NCI-H748 (cell line): ENCODE measurements around the gene FBRSL1.
"Not testable (repeated sequence)": the region's sequence is repeated elsewhere in the genome, so short reads cannot be mapped to it uniquely, and the experiment has no call there.

Experiments used
- DNase-seq: peaks from one replicate; lab custom pipeline; 2025; ENCODE audit not compliant: unreplicated experiment; lab: John Stamatoyannopoulos, UW

FBRSL1 gene

DNA sequence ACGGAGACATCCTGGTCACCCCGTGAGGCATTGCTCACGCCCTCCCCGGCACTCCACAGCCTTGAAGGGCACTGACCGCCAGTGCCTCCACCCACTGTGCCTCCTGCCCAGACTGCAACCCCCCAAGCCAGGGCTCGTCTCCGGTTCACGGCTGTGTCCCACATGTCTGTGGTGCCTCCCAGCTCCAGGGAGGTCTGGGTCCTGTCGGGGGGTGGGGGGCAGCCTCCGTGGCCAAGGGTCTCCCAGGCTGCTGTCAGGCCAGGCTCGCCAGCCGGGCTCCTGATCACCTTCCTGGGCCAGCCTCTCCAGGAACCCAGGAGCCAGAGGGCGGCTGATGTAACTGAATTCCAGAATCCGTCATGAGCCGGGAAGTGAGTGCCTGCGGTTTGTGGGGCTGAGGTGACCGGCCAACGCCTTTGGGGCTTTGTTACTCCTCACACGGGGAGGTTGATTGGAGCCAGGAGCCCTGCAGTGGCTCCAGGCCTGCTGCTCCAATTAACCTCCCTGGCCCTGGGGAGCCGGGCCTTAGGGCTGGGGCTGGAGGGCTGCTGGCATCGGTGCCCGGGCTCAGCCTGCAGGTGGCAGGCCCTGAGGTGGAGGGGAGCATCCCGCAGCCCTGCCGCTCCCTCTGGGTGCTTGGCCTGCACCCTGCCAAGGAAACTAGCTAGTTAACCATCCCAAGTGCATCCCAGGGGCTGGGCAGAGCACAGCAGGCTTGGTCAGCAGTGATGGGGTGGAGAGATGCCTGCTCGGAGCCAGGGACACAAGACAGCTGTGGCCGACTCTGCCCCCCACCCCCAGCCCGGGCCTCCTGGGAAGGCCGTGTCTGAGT, 36.4 kb upstream of the FBRSL1 start:
- no peak for DNase-seq

DNA sequence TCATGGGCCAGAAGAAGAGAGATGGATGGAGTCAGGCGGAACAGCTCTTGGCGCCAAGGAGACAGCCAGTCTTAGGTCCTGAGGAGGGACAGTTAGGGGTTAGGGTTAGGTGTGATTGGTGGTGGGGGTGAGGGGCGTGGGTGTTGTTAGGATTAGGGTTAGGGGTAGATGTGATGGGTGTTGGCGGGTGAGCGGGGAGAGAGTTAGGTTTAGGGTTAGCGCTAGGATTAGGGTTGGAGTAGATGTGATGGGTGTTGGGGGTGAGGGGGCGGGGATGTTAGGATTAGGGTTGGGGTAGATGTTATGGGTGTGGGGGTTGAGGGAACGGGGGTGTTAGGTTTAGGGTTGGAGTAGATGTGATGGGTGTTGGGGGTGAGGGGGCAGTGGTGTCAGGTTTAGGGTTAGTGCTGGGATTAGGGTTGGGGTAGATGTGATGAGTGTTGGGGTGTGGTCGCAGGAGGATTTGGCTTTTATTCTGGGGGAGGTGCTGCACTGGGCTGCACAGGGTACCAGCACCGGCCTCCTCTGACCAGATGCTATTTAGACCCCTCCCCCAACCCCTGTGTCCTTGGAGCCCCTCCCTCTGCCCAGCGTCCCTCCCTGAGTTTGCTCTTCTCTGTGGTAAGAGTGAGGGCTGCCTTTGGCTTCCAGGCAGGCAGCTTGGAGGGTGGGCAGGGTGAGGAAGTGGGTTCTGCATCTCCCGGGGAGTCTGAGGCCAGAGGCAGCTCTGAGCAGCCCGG, 35.6 kb upstream of the FBRSL1 start:
- no peak for DNase-seq

DNA sequence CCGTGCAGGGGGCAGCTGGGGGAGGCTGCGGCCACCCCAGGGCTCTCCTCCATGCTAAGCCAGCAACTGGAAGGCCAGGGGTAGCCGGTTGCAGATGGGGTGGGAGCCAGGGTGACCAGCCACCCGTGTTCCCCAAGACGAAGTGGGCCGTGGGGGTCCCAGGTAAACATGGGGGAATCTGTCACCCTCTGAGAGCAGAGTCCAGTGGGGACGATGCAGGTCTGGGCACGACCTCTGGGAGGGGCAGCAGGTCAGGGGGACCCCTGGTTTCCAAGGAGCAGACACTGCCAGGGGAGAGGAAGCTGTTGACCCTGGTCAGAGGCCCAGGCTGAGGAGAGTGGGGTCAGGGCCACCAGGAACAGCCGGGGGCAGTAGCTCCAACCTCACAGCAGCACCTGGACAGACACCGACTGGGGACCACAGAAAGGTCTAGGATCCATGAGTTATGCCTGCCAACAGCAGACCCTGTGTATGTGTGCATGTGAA, 35.0 kb upstream of the FBRSL1 start:
- DNase-seq, result no peak

DNA sequence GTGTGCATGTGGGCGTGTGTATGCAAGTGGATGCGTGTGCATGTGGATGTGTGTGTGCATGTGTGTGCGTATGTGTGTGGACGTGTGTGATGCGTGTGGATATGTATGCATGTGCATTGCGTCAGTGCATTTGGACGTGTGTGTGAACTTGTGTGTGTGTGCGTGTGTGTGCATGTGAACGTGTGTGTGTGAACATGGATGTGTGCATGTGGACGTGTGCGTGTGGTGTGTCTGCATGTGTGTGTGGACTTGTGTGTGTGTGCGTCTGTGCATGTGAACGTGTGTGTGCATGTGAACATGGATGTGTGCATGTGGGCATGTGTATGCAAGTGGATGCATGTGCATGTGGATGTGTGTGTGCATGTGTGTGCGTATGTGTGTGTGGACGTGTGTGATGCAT, 34.4 kb upstream of the FBRSL1 start:
- no peak for DNase-seq

DNA sequence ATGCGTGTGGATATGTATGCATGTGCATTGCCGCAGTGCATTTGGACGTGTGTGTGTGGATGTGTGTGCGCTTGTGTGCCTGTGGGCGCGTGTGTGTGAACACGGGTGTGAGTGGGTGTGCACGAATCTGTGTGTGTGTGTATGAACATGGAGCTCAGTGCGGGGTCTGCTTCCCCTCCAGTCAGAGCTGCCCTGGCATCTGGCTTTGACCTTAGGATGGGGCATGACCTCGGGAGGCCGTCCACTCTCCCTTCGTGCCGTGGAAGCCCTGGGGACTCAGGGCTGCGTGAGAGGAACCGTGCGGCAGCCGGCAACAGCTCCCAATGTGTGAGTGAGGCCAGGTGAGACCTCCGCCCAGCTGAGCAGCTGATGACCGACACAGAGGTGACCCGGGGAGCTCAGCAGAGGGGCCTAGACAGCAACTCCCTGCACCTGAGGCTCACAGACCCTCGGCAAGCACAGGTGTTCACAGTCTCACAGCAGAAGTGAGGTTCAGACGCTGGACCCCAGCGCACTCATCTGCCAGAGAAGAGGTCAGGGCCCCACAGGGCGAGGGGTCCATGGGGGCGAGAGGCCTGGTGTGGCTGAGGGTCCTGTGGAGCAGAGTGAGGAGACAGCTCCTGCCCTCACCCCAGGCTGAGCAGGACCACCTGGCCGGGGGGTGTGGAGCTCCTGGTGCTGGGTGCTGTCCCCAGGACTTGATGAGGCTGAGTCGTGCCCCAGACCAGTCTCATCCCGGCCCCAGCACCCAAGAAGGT, 33.6 kb upstream of the FBRSL1 start:
- no peak for DNase-seq

DNA sequence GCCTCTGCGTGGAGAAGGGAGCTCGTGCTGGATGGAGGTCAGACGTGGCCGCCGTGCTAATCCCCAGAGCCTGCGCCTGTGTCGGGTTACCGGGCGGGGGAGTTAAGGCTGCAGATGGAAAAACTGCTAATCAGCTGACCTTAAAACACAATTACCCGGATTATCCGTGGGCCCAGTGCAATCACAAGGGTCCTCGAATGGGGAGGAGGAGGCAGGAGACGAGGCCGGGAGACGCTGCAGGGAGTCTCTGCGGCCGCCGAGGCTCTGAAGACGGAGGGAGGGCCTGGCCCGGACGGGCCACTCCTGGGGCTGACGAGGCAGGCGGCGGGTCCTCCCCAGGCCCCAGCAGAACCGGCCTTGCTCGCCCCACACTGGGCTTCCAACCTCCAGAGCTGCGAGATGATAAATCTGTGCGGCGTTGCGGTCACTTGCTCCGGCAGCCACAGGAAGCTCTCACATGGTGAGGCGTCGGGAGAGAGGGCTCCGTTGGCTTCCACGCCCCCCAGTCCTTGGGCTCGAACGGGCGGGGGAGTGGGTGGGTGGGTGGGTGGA, 32.9 kb upstream of the FBRSL1 start:
- no peak for DNase-seq

DNA sequence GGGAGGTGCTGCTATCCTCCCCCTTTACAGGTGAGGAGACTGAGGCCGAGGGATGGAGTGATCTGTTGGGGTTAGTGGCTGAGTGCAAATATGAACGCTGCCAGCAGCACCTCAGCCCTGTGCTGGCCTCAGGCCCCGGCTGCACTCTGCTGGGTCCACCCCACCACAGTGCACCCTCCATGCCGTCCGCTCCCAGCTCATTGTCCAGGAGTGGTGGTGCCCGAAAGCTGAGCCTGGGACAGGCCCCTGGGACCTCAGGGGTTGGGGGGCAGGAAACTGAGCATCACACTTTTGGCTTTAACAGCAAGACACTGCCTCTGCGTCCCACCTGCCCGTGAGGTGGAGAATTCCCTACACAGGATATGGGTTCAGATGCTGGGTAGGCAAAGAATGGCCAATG, 31.5 kb upstream of the FBRSL1 start:
- DNase-seq, result no peak

DNA sequence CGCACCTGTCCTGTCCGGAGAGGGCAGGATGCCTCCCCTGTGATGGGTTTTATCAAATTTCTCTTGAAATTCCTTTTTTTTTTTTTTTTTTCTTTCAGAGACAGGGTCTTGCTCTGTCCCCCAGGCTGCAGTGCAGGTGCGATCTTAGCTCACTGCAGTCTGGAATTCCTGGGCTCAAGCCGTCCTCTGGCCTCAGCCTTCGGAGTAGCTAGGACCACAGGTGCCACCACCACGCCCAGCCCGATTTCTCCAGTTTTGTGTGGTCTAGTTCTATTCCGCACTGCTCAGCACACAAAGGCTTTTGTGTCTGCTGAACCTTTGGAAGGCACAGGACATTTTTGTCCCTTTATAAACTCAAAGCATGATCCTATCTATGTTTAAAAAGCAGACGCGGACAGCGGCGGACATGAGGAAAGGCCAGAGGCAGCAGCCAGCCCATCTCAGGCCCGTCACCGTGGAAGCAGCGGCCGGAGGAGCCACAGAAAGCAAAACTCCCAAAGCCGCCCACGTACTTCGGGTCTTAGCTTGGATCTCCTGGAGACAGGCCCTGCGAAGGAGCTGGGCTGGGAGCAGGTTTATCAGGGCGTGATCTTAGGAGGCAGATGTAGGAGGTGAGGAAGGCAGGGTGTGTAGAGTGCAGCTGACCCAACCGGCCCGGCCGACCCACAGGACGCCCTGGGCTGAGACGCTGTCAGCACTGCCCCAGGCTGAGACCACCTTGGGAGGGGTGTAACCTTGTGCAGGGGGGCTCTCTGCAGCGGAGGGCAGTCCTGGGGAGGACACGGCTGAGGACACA, 30.9 kb upstream of the FBRSL1 start:
- no peak for DNase-seq

DNA sequence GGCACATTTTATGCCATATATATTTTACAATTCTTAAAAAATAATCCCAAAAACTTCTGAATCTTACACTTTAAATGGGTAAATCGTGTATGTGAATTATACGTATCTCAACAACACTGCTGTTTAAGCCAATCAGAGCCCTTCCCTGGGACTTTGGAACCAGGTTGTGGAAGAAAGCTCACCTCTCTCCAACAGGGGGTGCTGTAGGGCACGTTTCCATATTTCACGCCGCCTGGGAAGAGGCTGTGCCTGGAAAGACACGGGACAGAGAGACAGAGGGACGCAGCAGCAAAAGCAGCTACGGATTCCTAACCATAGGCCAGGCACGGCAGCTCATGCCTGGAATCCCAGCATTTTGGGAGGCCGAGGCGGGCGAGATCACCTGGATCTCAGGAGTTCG, 29.4 kb upstream of the FBRSL1 start:
- no peak for DNase-seq

DNA sequence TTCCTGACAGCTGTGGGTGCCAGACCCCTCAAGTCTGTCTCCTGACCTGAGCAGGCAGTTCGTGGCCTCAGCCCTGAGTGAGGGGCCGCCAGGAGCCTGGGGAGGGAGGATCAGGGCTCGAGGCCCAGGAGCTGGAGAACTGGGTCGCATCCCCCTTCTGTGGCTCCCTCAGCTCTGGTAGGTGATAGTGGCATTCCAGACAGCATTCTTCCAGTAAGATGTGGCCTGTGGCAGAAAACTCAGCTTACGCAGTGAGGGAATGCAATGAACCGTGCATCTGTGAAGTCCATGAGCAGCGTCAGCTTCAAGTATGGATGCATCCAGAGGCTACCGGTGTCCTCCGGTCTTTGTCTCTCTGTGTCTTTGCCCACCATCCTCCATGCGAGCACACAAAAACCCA, 28.4 kb upstream of the FBRSL1 start:
- DNase-seq, result no peak

DNA sequence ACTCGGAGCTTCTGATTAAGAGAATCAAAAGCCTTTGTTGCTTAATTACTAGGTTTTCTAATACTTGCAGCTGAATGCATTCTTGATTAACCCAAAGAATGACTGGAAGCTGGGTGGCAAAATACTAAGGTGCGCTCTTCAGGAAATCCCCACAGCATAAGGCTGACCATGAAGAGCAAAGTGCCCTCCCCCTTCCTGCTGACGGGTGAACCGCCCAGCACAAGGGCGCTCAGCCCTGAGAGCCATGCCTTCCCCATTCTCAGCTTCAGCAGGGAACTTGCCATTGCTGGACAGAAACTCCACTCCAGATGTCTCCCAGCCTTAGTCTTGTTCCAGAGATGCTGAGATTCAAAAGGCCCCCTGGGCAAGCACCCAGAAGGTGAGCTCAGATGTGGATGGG, 27.2 kb upstream of the FBRSL1 start:
- no peak for DNase-seq

DNA sequence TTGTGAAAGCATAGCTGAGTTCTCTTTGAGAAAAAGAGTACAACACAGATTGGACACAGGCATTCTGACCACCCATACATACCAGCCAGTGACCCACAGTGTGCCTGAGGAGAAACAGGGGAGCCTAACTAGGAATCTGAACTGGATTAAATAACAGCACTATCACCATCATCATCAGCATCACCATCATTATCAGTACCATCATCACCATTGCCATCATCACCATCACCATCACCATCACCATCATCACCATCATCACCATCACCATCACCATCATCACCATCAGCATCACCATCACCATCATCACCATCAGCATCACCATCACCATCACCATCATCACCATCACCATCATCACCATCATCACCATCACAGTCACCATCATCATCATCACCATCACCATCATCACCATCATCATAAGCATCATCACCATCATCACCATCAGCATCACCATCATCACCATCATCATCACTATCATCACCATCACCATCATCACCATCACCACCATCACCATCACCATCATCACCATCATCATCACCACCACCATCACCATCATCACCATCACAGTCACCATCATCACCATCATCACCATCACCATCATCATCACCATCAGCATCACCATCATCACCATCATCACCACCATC, 26.5 kb upstream of the FBRSL1 start:
- DNase-seq, result not testable (repeated sequence)

DNA sequence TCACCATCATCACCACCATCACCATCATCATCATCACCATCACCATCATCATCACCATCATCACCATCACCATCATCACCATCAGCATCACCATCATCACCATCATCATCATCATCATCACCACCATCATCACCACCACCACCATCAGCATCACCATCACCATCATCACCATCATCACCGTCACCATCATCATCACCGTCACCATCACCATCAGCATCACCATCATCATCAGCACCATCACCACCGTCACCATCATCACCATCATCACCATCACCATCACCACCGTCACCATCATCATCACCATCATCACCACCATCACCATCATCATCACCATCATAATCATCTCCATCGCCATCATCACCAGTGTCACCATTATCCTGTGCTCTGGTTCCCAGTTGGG, 25.6 kb upstream of the FBRSL1 start:
- DNase-seq, result not testable (repeated sequence)

DNA sequence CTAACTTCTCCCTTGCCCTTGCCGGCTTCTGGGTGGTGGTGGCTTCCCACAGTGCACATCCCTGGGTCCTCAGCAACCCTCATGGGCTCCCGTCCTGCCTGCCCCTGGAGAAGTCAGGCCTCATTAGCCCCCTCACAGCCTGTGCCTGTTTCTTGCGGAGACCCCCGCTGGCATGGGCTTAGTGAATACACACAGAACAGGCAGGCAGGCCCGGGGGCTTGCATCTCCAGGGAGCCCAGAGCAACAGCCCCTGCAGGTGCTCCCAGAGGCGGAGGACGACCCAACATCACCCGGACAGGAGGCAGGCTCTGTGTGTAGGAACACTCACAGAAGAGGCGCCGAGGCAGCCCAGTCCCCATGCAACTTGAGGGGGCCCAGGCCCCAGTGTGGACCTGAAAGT, 25.1 kb upstream of the FBRSL1 start:
- no peak for DNase-seq

DNA sequence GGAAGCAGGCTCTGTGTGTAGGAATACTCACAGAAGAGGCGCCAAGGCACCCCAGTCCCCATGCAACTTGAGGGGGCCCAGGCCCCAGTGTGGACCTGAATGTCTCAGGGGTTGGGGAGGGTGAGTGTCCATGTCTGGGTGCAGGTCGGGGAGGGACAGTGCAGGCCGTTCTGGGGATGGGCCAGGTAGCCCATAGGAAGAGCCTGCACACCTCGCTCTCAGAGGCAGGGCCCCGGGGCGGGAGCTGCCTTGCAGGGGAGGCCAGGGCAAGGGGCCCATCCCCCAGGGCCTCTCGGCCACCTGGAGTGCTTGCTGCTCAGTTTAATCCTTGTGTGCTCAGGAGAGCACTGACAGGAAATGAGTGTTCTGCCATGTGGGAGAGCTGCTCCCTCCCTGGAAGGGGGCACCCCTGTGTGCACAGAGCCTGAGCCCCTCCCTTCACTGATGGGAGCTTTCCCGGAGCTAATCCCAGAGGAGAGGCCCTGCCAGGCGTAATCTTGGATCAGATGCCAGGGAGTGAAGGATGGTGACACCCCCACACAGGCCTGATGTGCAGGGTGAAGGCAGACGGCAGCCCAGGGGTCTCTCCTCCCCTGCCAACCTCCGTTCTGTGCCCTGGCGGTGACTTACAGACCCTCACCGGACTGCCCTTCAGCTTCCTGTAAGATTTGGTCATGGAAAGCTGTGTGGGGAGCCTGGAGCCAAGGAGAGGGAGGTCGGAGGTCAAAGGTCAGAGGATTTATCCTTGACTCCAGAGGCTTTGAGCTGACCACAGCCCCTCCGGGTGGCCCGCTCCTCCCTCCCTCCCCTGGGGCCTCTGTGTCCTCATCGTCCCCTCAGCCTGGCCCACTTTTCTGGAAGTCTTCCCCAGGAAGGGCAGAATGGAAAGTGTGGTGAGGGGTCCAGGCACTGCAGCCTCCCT, 24.4 kb upstream of the FBRSL1 start:
- no peak for DNase-seq

DNA sequence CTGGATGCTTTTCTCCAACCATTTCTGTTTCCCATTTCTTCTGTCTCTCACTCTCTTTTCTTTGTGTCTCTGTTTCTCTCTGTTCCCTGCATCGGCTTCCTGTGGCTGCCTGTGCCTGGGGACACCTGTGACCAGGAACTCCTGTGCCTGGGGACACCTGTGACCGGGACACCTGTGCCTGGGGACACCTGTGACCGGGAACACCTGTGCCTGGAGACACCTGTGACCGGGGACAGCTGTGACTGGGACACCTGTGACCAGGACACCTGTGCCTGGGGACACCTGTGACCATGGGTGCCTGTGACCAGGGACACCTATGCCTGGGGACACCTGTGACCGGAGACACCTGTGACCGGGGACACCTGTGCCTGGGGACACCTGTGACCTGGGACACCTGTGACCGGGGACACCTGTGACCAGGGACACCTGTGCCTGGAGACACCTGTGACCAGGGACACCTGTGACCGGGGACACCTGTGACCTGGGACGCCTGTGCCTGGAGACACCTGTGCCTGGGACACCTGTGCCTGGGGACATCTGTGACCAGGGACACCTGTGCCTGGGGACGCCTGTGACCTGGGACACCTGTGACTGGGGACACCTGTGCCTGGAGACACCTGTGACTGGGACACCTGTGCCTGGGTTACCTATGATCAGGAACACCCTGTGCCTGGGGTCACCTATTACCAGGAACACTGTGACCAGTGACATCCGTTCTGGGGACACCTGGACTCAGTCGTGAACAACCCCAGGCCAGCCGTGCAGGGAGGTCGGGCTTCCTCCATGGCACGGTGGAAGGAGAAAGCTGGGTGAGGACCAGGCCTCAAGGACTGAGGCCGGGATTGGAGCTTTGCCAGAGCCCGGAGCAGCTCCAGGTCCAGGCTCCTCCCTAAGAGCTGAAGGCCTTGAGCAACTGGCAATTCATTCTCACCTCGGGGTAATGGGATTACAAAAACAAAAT, 23.4 kb upstream of the FBRSL1 start:
- DNase-seq, result no peak

DNA sequence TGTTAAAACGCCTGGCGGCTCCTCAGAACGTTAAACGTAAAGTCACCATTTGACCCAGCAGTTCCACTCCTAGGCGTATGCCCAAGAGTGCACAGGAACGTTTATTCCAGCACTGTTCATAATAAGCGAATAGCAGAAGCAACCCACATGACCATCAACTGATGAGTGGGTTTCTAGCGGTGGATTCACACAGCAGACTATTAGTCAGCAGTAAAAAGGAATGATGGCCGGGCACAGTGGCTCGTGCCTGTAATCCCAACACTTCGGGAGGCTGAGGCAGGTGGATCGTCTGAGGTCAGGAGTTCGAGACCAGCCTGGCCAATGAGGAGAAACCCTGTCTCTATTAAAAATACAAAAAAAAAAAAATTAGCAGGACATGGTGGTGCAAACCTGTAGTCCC, 22.4 kb upstream of the FBRSL1 start:
- DNase-seq, result no peak

DNA sequence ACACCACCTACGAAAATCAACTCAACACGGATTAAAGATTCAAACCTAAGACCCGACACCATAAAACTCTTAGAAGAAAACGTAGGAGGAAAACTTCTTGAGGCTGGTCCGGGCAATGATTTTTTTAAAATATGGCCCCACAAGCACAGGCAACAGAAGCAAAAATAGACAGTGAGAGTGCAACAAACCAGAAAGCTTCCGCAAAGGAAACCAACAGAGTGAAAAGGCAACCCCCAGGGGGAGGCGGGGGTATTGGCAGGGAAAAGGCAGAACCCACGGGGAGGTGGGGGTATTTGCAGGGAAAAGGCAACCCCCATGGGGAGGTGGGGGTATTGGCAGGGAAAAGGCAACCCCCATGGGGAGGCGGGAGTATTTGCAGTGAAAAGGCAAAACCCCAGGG, 20.5 kb upstream of the FBRSL1 start:
- DNase-seq, result no peak
